Panc1 (cell line): Measurements from ENCODE around the gene RTL1. TPM values are rescaled to one million over a fixed set of nuclear protein-coding genes. Genes with fewer than 3 reads are reported as not detected.

Source experiments
- ATAC-seq: fragments of 200-7000 bp; cut with Tn5 transposase; 2 replicates; pipeline ENCODE4 v1.9.1; 2020; ENCODE audit warnings: mild to moderate bottlenecking, moderate library complexity
- BruUV-seq: library from RNA; stranded (reverse); fragments of 400-500 nt; replicated peaks from 2 replicates; lab custom pipeline; 2021; lab: Mats Ljungman, UMichigan
- CTCF ChIA-PET: fragments of 300-600 bp; sonication (Branson Sonifier 250); formaldehyde crosslinking; loops from one replicate; lab custom pipeline; 2022; ENCODE audit warnings: antibody characterized with exemption; lab: Charles Lee
- POLR2A ChIA-PET: fragments of 300-600 bp; sonication (Branson Sonifier 250); formaldehyde crosslinking; loops from one replicate; lab custom pipeline; 2022; ENCODE audit warnings: antibody characterized with exemption; lab: Charles Lee
- DNase-seq: peaks from one replicate; pipeline ENCODE4 v3.0.0-alpha.2; 2010; ENCODE audit warnings: low read depth, low spot score
- H3K27ac ChIP-seq: 2 replicates; pipeline ENCODE4 v1.5.1; 2011; ENCODE audit warnings: mild to moderate bottlenecking, low read length, inconsistent platforms
- H3K27me3 ChIP-seq: fragments of 200-500 bp; sonication (Bioruptor generic); 2 replicates; pipeline ENCODE4 v1.6.0; 2014; ENCODE audit warnings: low read length, inconsistent platforms; ENCODE audit not compliant: control insufficient read depth, insufficient read depth
- H3K36me3 ChIP-seq: fragments of 200-500 bp; sonication (Bioruptor generic); 2 replicates; pipeline ENCODE4 v1.5.1; 2014; ENCODE audit warnings: inconsistent platforms, mild to moderate bottlenecking, low read length, moderate library complexity; ENCODE audit not compliant: control insufficient read depth, insufficient read depth
- H3K4me1 ChIP-seq: 2 replicates; pipeline ENCODE4 v1.5.1; 2011; ENCODE audit warnings: inconsistent platforms, mild to moderate bottlenecking, low read length, moderate library complexity; ENCODE audit not compliant: control insufficient read depth, insufficient read depth
- H3K4me3 ChIP-seq, 2 experiments: 2 replicates each; pipeline ENCODE4 v1.5.1; 2011 to 2012; ENCODE audit warnings: low read depth in 2 of 2, low read length in 2 of 2, mild to moderate bottlenecking in 2 of 2, inconsistent platforms in 1 of 2, moderate library complexity in 1 of 2
- H3K9me3 ChIP-seq: fragments of 200-500 bp; sonication (Bioruptor generic); 2 replicates; pipeline ENCODE4 v1.5.1; 2014; ENCODE audit warnings: low read depth, mild to moderate bottlenecking, inconsistent platforms, low read length, moderate library complexity; ENCODE audit not compliant: control insufficient read depth, insufficient read depth
- POLR2AphosphoS5 ChIP-seq: IDR thresholded peaks from 2 replicates; pipeline ENCODE4 v1.6.1; 2012; ENCODE audit warnings: mild to moderate bottlenecking, low read depth, low read length, moderate library complexity
- SIN3A ChIP-seq: IDR thresholded peaks from 2 replicates; pipeline ENCODE4 v1.6.1; 2012; ENCODE audit warnings: low read depth, mild to moderate bottlenecking, low read length, moderate library complexity, borderline replicate concordance; ENCODE audit not compliant: insufficient read depth
- TCF7L2 ChIP-seq: IDR thresholded peaks from 2 replicates; pipeline ENCODE4 v1.6.1; 2011; ENCODE audit warnings: mild to moderate bottlenecking, low read depth, low read length, inconsistent platforms
- in situ Hi-C: cut with HindIII; loops from 2 replicates; pipeline ENCODE4 v1.10.0; 2016; ENCODE audit warnings: low sequenced_read_pairs, low pct_unique_long_range_greater_than_20kb
- intact Hi-C: fragments of 100-400 bp; cut with micrococcal nuclease; formaldehyde crosslinking; loops from one replicate; pipeline ENCODE4 v1.10.0; 2022; ENCODE audit not compliant: unreplicated experiment
- total RNA-seq: library from RNA; stranded (reverse); gene quantifications from one replicate; pipeline ENCODE4 v1.2.1, GENCODE V29; 2021; ENCODE audit not compliant: unreplicated experiment
- TF ChIP-seq, protein P1 (sequence below): fragments of 450-650 bp; IDR thresholded peaks from 2 replicates; pipeline ENCODE4 v1.5.1; 2017; ENCODE audit warnings: mild to moderate bottlenecking
- TF ChIP-seq, protein P2 (sequence below), 2 experiments: IDR thresholded peaks; 2 replicates each; pipeline ENCODE4 v1.6.1; 2011 to 2012; ENCODE audit warnings: low read depth in 2 of 2, control low read depth in 1 of 2, low read length in 1 of 2, mild to moderate bottlenecking in 1 of 2, moderate library complexity in 1 of 2; ENCODE audit not compliant: insufficient read depth in 1 of 2

RTL1 gene
- total RNA-seq, 1 experiment from 2014 or later, result not detected

DNA sequence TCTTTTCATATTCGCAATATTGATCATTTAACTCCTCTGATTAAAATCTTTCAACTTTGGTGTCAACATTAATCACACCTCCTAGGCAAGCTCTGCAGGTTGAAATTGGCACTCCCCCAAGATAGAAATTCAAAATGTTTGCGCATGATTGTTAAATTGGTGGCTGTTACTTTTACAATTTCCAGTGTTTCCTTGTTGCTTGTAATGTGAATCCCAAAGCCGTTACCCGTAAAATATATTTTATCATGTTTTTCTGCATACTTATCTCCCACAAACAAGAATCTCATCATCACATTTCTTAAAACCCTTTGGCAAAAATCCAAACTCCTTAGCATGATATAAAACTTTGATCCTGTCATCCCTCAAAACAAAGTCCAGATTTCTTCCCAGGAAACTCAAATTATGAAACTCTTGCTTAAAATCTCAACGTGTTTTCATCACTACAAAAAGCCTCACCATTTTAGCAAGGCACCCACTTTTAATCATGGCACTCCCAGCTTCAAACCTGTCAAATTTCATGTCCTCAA lies 14.7 kb downstream of the RTL1 start:
- intact Hi-C loops, result no loop called here
- H3K27ac ChIP-seq, result no peak overlapping the region
- in situ Hi-C loops, result no loop called here

DNA sequence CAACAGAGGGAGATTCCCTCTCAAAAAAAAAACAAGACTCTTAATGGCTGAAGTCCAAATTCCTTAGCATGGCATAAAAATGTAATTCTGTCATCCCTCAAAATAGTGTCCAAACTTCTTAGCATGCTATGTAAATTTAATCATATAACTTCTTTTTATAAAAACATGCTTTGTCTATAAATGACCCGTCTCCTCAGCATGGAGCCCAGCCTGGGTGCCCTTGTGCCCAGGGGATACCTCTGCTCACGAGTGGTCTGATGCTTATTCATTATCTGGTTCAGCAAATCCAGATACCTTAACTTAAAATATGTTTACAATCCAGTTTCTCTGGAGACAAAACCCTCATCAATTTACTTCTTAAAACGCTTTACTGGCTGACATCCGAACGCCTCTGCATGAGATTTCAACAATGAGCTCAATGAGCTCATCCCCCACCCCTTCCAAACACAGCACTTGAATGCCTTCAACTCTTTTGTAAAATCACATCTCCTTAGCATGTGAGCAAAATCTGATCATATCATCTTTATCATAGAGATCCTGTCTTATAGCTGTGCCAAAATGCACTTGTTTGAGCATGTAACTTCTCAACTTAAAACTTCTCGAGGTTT lies 15.7 kb downstream of the RTL1 start:
- intact Hi-C loops, result no loop called here

More for the DNA sequence above, 14.7 kb downstream of the RTL1 start:
- H3K36me3 ChIP-seq, result no peaks in the 10 kb centered on the region
- no peak overlapping the region for H3K4me3 ChIP-seq
- no peaks in the 10 kb centered on the region; the same call in 1 of the 2 replicates for H3K4me1 ChIP-seq
- H3K9me3 ChIP-seq, result no peaks in the 10 kb centered on the region
- CTCF ChIA-PET, result no interaction called here
- no peaks in the 10 kb centered on the region for H3K27me3 ChIP-seq
- no TSS peak for BruUV-seq
- POLR2A ChIA-PET, result no interaction called here
- DNase-seq, result no peak
- ATAC-seq, result no peak
- TF ChIP-seq SIN3A, result no peak
- no peak for TF ChIP-seq TCF7L2
- TF ChIP-seq, protein P1, sequence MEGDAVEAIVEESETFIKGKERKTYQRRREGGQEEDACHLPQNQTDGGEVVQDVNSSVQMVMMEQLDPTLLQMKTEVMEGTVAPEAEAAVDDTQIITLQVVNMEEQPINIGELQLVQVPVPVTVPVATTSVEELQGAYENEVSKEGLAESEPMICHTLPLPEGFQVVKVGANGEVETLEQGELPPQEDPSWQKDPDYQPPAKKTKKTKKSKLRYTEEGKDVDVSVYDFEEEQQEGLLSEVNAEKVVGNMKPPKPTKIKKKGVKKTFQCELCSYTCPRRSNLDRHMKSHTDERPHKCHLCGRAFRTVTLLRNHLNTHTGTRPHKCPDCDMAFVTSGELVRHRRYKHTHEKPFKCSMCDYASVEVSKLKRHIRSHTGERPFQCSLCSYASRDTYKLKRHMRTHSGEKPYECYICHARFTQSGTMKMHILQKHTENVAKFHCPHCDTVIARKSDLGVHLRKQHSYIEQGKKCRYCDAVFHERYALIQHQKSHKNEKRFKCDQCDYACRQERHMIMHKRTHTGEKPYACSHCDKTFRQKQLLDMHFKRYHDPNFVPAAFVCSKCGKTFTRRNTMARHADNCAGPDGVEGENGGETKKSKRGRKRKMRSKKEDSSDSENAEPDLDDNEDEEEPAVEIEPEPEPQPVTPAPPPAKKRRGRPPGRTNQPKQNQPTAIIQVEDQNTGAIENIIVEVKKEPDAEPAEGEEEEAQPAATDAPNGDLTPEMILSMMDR, result no peak
- TF ChIP-seq, protein P2, sequence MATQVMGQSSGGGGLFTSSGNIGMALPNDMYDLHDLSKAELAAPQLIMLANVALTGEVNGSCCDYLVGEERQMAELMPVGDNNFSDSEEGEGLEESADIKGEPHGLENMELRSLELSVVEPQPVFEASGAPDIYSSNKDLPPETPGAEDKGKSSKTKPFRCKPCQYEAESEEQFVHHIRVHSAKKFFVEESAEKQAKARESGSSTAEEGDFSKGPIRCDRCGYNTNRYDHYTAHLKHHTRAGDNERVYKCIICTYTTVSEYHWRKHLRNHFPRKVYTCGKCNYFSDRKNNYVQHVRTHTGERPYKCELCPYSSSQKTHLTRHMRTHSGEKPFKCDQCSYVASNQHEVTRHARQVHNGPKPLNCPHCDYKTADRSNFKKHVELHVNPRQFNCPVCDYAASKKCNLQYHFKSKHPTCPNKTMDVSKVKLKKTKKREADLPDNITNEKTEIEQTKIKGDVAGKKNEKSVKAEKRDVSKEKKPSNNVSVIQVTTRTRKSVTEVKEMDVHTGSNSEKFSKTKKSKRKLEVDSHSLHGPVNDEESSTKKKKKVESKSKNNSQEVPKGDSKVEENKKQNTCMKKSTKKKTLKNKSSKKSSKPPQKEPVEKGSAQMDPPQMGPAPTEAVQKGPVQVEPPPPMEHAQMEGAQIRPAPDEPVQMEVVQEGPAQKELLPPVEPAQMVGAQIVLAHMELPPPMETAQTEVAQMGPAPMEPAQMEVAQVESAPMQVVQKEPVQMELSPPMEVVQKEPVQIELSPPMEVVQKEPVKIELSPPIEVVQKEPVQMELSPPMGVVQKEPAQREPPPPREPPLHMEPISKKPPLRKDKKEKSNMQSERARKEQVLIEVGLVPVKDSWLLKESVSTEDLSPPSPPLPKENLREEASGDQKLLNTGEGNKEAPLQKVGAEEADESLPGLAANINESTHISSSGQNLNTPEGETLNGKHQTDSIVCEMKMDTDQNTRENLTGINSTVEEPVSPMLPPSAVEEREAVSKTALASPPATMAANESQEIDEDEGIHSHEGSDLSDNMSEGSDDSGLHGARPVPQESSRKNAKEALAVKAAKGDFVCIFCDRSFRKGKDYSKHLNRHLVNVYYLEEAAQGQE (IDR thresholded peaks at IDR 0.05; ENCODE audit: insufficient read depth in 1 of 2, low read depth in 2 of 2, low read length in 1 of 2), result no peak
- no peak for TF ChIP-seq POLR2AphosphoS5

More for the DNA sequence above, 15.7 kb downstream of the RTL1 start:
- H3K4me1 ChIP-seq, result no peaks in the 10 kb centered on the region; the same call in 1 of the 2 replicates
- ChIA-PET CTCF (no interaction called here), POLR2A (no interaction called here)
- no peaks in the 10 kb centered on the region for H3K27me3 ChIP-seq
- DNase-seq (no peak), ATAC-seq (no peak)
- in situ Hi-C loops, result no loop called here
- no TSS peak for BruUV-seq
- no peaks in the 10 kb centered on the region for H3K9me3 ChIP-seq
- H3K36me3 ChIP-seq, result no peaks in the 10 kb centered on the region
- H3K4me3 ChIP-seq, result no peak overlapping the region
- TF ChIP-seq TCF7L2 (no peak), POLR2AphosphoS5 (no peak), SIN3A (no peak)
- TF ChIP-seq, protein P1, result no peak
- TF ChIP-seq, protein P2 (IDR thresholded peaks at IDR 0.05; ENCODE audit: insufficient read depth in 1 of 2, low read depth in 2 of 2, low read length in 1 of 2), result no peak
- no peak overlapping the region for H3K27ac ChIP-seq
